BE2C (cell line): ENCODE data around the gene QKI.

ENCODE experiments used
- DNase-seq: peaks from one replicate; pipeline ENCODE4 v3.0.0-alpha.2; 2020
- H3K27me3 ChIP-seq: fragments of 250-450 bp; sonication (Bioruptor Pico); 2 replicates; pipeline ENCODE4 v1.5.1; 2020; ENCODE audit warnings: mild to moderate bottlenecking
- H3K36me3 ChIP-seq: fragments of 250-450 bp; sonication (Bioruptor Pico); 2 replicates; pipeline ENCODE4 v1.5.1; 2020; ENCODE audit warnings: mild to moderate bottlenecking
- H3K4me1 ChIP-seq: fragments of 250-450 bp; sonication (Bioruptor Pico); 2 replicates; pipeline ENCODE4 v1.5.1; 2020
- H3K4me3 ChIP-seq: 2 replicates; pipeline ENCODE4 v1.5.1; 2011; ENCODE audit warnings: low read depth, low read length
- H3K9me3 ChIP-seq: fragments of 250-450 bp; sonication (Bioruptor Pico); 2 replicates; pipeline ENCODE4 v1.5.1; 2020
- TF ChIP-seq, protein P1 (sequence below): IDR thresholded peaks from 2 replicates; pipeline ENCODE4 v1.5.1; 2012; ENCODE audit warnings: mild to moderate bottlenecking, low read depth, low read length

QKI gene

DNA sequence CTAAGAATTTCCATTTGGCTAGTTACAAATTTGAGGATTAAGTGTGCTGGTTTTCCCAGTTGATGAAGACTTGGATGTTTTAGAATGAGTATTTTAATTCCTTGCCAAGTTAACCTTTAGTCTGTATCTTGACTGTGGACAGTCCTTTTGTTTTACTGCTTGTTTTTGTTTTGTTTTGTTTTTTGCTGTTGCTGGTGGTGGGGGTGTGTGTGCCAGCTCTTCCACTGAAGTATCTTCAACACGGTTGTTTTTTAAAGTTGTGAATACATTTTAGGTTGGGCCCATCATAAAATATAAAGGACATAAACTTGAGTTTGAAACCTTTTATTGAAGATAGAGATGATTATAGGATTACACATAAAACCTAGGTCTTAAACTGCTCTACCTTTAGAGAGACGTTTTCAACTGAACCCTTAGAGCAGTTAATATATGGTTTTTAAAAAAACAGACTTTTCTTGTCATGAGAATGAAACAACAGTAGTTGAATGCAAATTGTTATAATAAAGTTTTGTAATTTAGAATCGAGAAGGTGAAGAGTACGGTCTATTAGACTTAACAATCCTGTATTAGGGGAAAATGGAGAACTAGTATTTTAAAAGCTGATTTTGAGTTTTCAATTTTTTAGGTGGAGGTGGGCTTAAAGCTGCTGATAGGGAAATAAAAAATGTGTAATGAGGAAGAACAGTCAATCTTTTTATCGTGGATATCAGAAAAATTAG is 4.0 kb downstream of the QKI start:
- Histone ChIP-seq H3K9me3 (no peaks in the 10 kb centered on the region), H3K36me3 (no peaks in the 10 kb centered on the region), H3K27me3 (no peaks in the 10 kb centered on the region), H3K4me1 (no peaks in the 10 kb centered on the region), H3K4me3 (peak overlapping the region; percentile 75)
- DNase-seq = no peak
- TF ChIP-seq, protein P1, sequence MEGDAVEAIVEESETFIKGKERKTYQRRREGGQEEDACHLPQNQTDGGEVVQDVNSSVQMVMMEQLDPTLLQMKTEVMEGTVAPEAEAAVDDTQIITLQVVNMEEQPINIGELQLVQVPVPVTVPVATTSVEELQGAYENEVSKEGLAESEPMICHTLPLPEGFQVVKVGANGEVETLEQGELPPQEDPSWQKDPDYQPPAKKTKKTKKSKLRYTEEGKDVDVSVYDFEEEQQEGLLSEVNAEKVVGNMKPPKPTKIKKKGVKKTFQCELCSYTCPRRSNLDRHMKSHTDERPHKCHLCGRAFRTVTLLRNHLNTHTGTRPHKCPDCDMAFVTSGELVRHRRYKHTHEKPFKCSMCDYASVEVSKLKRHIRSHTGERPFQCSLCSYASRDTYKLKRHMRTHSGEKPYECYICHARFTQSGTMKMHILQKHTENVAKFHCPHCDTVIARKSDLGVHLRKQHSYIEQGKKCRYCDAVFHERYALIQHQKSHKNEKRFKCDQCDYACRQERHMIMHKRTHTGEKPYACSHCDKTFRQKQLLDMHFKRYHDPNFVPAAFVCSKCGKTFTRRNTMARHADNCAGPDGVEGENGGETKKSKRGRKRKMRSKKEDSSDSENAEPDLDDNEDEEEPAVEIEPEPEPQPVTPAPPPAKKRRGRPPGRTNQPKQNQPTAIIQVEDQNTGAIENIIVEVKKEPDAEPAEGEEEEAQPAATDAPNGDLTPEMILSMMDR = no peak

DNA sequence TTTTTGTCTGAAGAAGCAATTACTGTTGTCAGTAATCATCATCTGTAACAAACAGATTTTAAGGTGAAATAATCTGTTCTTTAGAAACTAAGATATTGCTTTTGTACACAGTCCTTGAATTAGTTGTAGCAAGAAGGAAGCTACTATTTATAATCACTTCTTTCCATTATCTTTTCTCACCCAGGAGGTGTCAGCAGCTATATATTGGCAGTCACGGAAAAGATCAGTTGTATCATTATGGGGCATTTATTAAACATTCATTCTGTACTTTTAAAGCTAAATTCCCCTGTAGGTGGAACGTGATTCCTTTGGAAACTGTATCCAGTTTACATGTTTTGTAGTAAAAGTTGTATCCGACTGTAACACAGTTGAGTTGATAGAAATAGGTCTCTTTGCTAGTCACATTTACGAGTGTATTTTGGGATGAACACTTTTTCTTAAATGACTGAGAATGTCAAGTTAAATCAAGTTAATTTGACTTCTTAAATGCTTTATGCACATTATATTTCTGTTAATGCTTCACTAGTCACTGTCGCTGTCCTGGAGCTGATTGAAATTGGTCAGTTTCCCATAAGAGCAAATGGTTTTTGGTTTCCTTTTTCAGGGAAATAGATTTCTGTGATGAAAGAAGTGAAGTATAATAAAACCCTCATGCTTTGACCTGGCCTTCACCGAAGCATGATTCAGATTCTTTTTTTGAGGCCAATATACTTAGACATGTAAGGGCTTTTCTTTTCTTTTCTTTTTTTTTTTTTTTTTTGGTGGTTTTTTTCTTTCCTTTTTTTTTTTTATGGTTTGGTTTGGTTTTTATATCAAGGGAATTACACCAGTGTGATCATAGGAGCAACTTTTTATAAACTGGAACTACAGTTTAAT is 5.1 kb downstream of the QKI start:
- Histone ChIP-seq H3K9me3 (no peaks in the 10 kb centered on the region), H3K27me3 (no peaks in the 10 kb centered on the region), H3K36me3 (no peaks in the 10 kb centered on the region), H3K4me3 (peak overlapping the region; percentile 75), H3K4me1 (no peaks in the 10 kb centered on the region; the same call in 1 of the 2 replicates)
- no peak for DNase-seq
- TF ChIP-seq, protein P1 = no peak

DNA sequence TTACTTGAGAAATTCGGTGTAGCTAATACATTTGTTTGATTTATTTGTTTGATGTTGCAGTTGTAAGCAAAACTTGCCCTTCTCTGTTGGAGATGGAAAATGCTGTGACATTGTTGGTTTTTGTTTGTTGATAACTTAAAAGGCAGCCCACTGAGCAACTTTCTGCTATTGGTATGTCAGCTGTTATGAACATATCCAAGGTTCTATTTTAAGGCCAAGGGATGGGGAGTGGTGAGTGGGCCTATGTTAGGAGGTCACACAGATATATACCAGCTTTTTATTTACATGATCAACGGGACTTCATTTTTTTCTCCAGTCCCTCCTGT is 5.7 kb downstream of the QKI start:
- Histone ChIP-seq H3K27me3 (no peaks in the 10 kb centered on the region), H3K4me1 (no peaks in the 10 kb centered on the region; the same call in 1 of the 2 replicates), H3K9me3 (no peaks in the 10 kb centered on the region), H3K36me3 (no peaks in the 10 kb centered on the region), H3K4me3 (no peak overlapping the region)
- TF ChIP-seq, protein P1 = no peak
- DNase-seq = no peak

DNA sequence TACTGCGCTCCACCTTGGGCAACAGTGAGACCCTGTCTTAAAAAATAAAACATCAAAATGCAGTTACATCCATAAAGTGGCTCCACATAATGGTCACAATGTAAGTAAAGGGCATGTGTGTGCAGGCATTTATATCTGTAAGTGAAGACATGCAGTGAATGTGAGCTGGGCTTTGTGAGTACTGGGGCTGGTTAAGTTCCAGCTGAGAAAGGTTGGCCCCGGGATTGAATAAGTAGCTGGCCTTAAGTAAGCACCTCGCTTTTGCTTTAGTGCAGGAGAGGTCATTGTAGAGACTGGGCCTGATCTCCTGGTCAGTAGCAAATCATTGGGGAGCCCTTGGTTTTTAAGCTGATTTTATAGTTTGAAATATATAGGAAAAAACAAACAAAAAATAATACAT is 8.0 kb downstream of the QKI start:
- DNase-seq = no peak
- Histone ChIP-seq H3K36me3 (no peaks in the 10 kb centered on the region), H3K4me1 (no peaks in the 10 kb centered on the region; the same call in 1 of the 2 replicates), H3K27me3 (no peaks in the 10 kb centered on the region), H3K9me3 (no peaks in the 10 kb centered on the region), H3K4me3 (no peak overlapping the region)
- TF ChIP-seq, protein P1 = no peak

DNA sequence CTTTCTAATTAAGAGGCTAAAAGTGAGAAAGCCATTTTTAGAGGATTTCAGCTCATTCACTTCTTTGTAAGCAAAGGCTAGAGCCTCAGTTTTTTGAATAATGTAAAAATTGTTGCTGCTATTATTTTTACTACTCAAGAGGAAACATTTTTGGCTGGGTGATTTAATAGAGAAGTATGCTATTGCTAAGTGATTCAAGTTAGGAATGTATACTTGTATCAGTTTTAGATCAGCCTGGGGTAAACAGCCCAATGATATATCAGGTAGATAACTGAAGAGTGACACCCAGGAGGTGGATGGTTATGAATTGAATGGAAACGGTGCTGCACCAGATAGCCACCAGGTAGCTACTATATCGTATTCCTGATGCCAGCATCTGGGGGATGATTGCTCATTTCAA is 9.2 kb downstream of the QKI start:
- no peak for DNase-seq
- no peak overlapping the region for H3K4me3 ChIP-seq

More for the DNA sequence above, 9.2 kb downstream of the QKI start:
- Histone ChIP-seq H3K27me3 (no peaks in the 10 kb centered on the region), H3K9me3 (no peaks in the 10 kb centered on the region), H3K36me3 (no peaks in the 10 kb centered on the region), H3K4me1 (no peaks in the 10 kb centered on the region; the same call in 1 of the 2 replicates)
- TF ChIP-seq, protein P1 = no peak
